ENCODE data around the gene EN1.

DNA sequence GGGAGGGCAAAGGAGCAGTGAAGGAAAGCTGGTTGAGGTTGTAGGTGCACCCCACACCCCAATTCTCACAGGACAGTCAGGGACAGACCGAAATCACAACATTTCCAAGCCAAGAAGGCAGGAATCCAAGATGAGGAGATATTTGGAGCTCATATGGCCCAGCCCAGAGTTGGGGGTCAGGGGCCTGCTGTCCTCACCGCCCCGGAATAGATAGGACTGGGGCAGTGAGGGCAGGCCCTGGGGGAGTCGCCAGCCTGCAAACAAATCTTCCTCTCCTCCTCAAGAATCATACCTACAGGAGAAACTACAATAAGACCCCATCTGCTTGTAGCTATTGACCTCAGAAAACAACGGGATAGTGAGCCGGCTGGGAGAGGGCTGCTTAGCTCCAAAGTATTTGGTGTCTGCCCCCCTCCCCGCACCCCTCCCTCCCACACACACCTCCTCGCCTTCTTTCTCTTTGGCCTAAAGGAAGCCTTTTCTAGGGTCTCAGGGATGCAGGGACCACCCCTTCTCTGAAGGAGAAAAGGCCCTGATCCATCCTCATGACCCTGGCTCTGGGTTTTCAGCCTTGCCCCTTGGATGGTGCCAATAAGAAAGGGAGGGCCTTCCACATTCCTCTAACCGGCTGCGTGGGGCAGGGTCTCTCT lies 3.8 kb downstream of the EN1 start:
- no peak for TF ChIP-seq CTCF (IDR thresholded peaks at IDR 0.05)
- TF ChIP-seq POLR2A (IDR thresholded peaks at IDR 0.05), result no peak
